ENCODE measurements around the gene NMNAT3.

DNA sequence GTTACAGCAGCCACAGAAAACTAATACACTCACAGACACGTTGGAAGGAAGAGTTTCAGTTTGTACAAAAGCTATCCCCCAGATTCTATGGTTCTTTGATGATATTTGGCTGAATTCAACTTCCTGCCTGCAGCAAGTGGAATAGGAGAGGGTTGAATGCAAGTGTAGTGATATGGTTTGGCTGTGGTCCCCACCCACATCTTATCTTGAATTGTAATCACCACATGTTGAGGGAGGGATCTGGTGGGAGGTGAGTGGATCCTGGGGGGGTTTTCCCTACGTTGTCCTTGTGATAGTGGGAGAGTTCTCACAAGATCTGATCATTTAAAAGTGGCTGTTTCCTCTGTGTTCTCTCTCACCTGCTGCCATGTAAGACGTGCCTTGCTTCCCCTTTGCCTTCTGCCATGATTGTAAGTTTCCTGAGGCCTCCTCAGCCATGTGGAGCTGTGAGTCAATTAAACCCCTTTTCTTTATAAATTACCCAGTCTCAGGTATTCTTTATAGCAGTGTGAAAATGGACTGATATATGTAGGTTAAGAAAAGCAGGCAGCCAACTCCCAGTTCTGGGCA, 29.8 kb downstream of the NMNAT3 start:
- no peak for TF ChIP-seq ELF4 (IDR thresholded peaks at IDR 0.05)
- TF ChIP-seq NFRKB (IDR thresholded peaks at IDR 0.05), result no peak
- TF ChIP-seq ZNF384 (IDR thresholded peaks at IDR 0.05), result no peak
- TF ChIP-seq SP1 (IDR thresholded peaks at IDR 0.05), result no peak
- TF ChIP-seq ARNT (IDR thresholded peaks at IDR 0.05), result no peak
- TF ChIP-seq FOXM1 (IDR thresholded peaks at IDR 0.05; ENCODE audit: borderline replicate concordance), result no peak
- TF ChIP-seq BHLHE40 (IDR thresholded peaks at IDR 0.05; ENCODE audit: borderline replicate concordance), result no peak
- TF ChIP-seq HDGF (IDR thresholded peaks at IDR 0.05; ENCODE audit: borderline replicate concordance), result no peak
- no peak for TF ChIP-seq SUZ12 (IDR thresholded peaks at IDR 0.05)

Measured in HEK293T (cell line).